Osteoblast (primary cell): Measurements from ENCODE around the gene THRA. TPM values are rescaled to one million over a fixed set of nuclear protein-coding genes. Genes with fewer than 3 reads are reported as not detected.

ENCODE experiments used
- DNase-seq: peaks from one replicate; pipeline ENCODE4 v3.0.0; 2011; ENCODE audit warnings: low spot score, mixed read lengths; ENCODE audit not compliant: insufficient read length; ENCODE audit errors: missing footprints
- H2AFZ ChIP-seq: 2 replicates; pipeline ENCODE4 v1.6.0; 2011; ENCODE audit warnings: mild to moderate bottlenecking, low read length
- H3K27ac ChIP-seq: 2 replicates; pipeline ENCODE4 v1.5.1; 2011; ENCODE audit warnings: mild to moderate bottlenecking, low read depth, low read length, moderate library complexity
- H3K27me3 ChIP-seq: 2 replicates; pipeline ENCODE4 v1.6.0; 2012; ENCODE audit warnings: mild to moderate bottlenecking, control low read depth, inconsistent platforms, low read length, moderate library complexity; ENCODE audit not compliant: insufficient read depth
- H3K36me3 ChIP-seq: 2 replicates; pipeline ENCODE4 v1.5.1; 2011; ENCODE audit warnings: mild to moderate bottlenecking, low read length, control low read depth, moderate library complexity; ENCODE audit not compliant: insufficient read depth
- H3K4me1 ChIP-seq: 2 replicates; pipeline ENCODE4 v1.5.1; 2011; ENCODE audit warnings: mild to moderate bottlenecking, low read length, control low read depth, moderate library complexity; ENCODE audit not compliant: insufficient read depth
- H3K4me2 ChIP-seq: 2 replicates; pipeline ENCODE4 v1.6.0; 2011; ENCODE audit warnings: mild to moderate bottlenecking, low read length; ENCODE audit not compliant: insufficient read depth
- H3K4me3 ChIP-seq: fragments of 200-600 bp; sonication (generic); 3 replicates; pipeline ENCODE4 v1.5.1; 2012; ENCODE audit warnings: mild to moderate bottlenecking, low read length, inconsistent platforms; ENCODE audit not compliant: insufficient read depth
- H3K79me2 ChIP-seq: 2 replicates; pipeline ENCODE4 v1.6.0; 2012; ENCODE audit warnings: mild to moderate bottlenecking, low read length, control low read depth, inconsistent platforms; ENCODE audit not compliant: insufficient read depth
- H3K9me3 ChIP-seq: 2 replicates; pipeline ENCODE4 v1.5.1; 2011; ENCODE audit warnings: low read depth, low read length, control low read depth
- H4K20me1 ChIP-seq: 2 replicates; pipeline ENCODE4 v1.6.0; 2012; ENCODE audit warnings: mild to moderate bottlenecking, low read length, control low read depth; ENCODE audit not compliant: insufficient read depth
- CTCF ChIP-seq: IDR thresholded peaks from 2 replicates; pipeline ENCODE4 v1.5.1; 2011; ENCODE audit warnings: mild to moderate bottlenecking, low read depth, low read length, moderate library complexity; ENCODE audit errors: extremely low read depth
- total RNA-seq: library from RNA; depleted of rRNA; stranded (reverse); fragments of >200 nt; gene quantifications from 2 replicates; pipeline ENCODE4 v1.2.3, GENCODE V29; 2012

Gene THRA
- total RNA-seq, 1 donor, result 33.3 TPM

GRCh38 chr17:40097931-40098845, 35.4 kb downstream of the THRA start:
- peaks cover 4% of the 10 kb centered on the region for H4K20me1 ChIP-seq
- no peak for TF ChIP-seq CTCF
- DNase-seq, result peak; percentile 91
- H3K27ac ChIP-seq, result peak overlapping the region; percentile 96
- no peaks in the 10 kb centered on the region for H3K27me3 ChIP-seq
- H2AFZ ChIP-seq, result peak overlapping the region; percentile 1
- peaks cover 28% of the 10 kb centered on the region for H3K4me1 ChIP-seq
- peak overlapping the region; percentile 86 for H3K4me3 ChIP-seq
- no peaks in the 10 kb centered on the region for H3K9me3 ChIP-seq
- H3K36me3 ChIP-seq, result peaks cover 38% of the 10 kb centered on the region
- peaks cover 29% of the 10 kb centered on the region for H3K79me2 ChIP-seq
- peak overlapping the region; percentile 96 for H3K4me2 ChIP-seq

GRCh38 chr17:40098846-40099618, 36.3 kb downstream of the THRA start:
- peak; percentile 99 for DNase-seq
- Histone ChIP-seq H3K4me3 (peak overlapping the region; percentile 86), H3K27ac (peak overlapping the region; percentile 96), H3K27me3 (no peaks in the 10 kb centered on the region), H2AFZ (peak overlapping the region; percentile 1), H3K9me3 (no peaks in the 10 kb centered on the region), H3K4me2 (peak overlapping the region; percentile 96), H3K4me1 (peaks cover 28% of the 10 kb centered on the region), H3K79me2 (peaks cover 29% of the 10 kb centered on the region), H3K36me3 (peaks cover 30% of the 10 kb centered on the region), H4K20me1 (peaks cover 4% of the 10 kb centered on the region)
- TF ChIP-seq CTCF, result no peak

- Histone ChIP-seq H3K27ac (peak overlapping the region; percentile 96), H3K9me3 (no peaks in the 10 kb centered on the region), H2AFZ (peak overlapping the region; percentile 78), H3K4me2 (peak overlapping the region; percentile 96), H3K27me3 (no peaks in the 10 kb centered on the region), H4K20me1 (peaks cover 4% of the 10 kb centered on the region), H3K79me2 (peaks cover 29% of the 10 kb centered on the region), H3K36me3 (peaks cover 22% of the 10 kb centered on the region), H3K4me3 (peak overlapping the region; percentile 86), H3K4me1 (peaks cover 28% of the 10 kb centered on the region)
- no peak for TF ChIP-seq CTCF
- peak; percentile 46 for DNase-seq
Observed at GRCh38 chr17:40099619-40100418, 37.1 kb downstream of the THRA start.
